Ascending aorta (tissue), 2 donors: Measurements from ENCODE around the gene AASDH. TPM values are rescaled to one million over a fixed set of nuclear protein-coding genes. Genes with fewer than 3 reads are reported as not detected.

Source experiments
- DNase-seq, 2 donors: peaks; one replicate each; pipeline ENCODE4 v3.0.0-alpha.2; 2019; ENCODE audit warnings: low spot score in 2 of 2
- H3K27ac ChIP-seq, 2 donors: fragments of 200-600 bp; sonication (generic); one replicate each; pipeline ENCODE4 v1.5.1; 2016 to 2017; ENCODE audit warnings: mild to moderate bottlenecking in 1 of 2
- H3K27me3 ChIP-seq: fragments of 200-600 bp; sonication (generic); one replicate; pipeline ENCODE4 v1.5.1; 2017
- H3K36me3 ChIP-seq, 2 donors: fragments of 200-600 bp; sonication (generic); one replicate each; pipeline ENCODE4 v1.5.1; 2016
- H3K4me1 ChIP-seq, 2 donors: fragments of 200-600 bp; sonication (generic); one replicate each; pipeline ENCODE4 v1.5.1; 2016 to 2017; ENCODE audit warnings: mild to moderate bottlenecking in 1 of 2
- H3K4me3 ChIP-seq, 2 donors: fragments of 200-600 bp; sonication (generic); one replicate each; pipeline ENCODE4 v1.5.1; 2016 to 2017; ENCODE audit warnings: mild to moderate bottlenecking in 1 of 2
- H3K9me3 ChIP-seq, 2 donors: fragments of 200-600 bp; sonication (generic); one replicate each; pipeline ENCODE4 v1.5.1; 2016
- intact Hi-C: fragments of 100-400 bp; cut with DNase I; formaldehyde crosslinking; loops from one replicate; pipeline ENCODE4 v1.15.1; 2023
- total RNA-seq: library from RNA; depleted of rRNA; stranded (reverse); fragments of >200 nt; gene quantifications from one replicate; pipeline ENCODE4 v1.1.0, GENCODE V29; 2016
- TF ChIP-seq, protein P1 (sequence below), 3 experiments: fragments of 200-600 bp in 2 of 3; fragments of 450-650 bp in 1 of 3; sonication (generic) in 2 of 3; IDR thresholded peaks; one replicate each; pipeline ENCODE4 v1.5.1; 2016 to 2019; ENCODE audit warnings: antibody characterized with exemption in 3 of 3, mild to moderate bottlenecking in 1 of 3, moderate library complexity in 1 of 3

AASDH gene, protein sequence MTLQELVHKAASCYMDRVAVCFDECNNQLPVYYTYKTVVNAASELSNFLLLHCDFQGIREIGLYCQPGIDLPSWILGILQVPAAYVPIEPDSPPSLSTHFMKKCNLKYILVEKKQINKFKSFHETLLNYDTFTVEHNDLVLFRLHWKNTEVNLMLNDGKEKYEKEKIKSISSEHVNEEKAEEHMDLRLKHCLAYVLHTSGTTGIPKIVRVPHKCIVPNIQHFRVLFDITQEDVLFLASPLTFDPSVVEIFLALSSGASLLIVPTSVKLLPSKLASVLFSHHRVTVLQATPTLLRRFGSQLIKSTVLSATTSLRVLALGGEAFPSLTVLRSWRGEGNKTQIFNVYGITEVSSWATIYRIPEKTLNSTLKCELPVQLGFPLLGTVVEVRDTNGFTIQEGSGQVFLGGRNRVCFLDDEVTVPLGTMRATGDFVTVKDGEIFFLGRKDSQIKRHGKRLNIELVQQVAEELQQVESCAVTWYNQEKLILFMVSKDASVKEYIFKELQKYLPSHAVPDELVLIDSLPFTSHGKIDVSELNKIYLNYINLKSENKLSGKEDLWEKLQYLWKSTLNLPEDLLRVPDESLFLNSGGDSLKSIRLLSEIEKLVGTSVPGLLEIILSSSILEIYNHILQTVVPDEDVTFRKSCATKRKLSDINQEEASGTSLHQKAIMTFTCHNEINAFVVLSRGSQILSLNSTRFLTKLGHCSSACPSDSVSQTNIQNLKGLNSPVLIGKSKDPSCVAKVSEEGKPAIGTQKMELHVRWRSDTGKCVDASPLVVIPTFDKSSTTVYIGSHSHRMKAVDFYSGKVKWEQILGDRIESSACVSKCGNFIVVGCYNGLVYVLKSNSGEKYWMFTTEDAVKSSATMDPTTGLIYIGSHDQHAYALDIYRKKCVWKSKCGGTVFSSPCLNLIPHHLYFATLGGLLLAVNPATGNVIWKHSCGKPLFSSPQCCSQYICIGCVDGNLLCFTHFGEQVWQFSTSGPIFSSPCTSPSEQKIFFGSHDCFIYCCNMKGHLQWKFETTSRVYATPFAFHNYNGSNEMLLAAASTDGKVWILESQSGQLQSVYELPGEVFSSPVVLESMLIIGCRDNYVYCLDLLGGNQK
- 4.0 TPM for total RNA-seq

DNA sequence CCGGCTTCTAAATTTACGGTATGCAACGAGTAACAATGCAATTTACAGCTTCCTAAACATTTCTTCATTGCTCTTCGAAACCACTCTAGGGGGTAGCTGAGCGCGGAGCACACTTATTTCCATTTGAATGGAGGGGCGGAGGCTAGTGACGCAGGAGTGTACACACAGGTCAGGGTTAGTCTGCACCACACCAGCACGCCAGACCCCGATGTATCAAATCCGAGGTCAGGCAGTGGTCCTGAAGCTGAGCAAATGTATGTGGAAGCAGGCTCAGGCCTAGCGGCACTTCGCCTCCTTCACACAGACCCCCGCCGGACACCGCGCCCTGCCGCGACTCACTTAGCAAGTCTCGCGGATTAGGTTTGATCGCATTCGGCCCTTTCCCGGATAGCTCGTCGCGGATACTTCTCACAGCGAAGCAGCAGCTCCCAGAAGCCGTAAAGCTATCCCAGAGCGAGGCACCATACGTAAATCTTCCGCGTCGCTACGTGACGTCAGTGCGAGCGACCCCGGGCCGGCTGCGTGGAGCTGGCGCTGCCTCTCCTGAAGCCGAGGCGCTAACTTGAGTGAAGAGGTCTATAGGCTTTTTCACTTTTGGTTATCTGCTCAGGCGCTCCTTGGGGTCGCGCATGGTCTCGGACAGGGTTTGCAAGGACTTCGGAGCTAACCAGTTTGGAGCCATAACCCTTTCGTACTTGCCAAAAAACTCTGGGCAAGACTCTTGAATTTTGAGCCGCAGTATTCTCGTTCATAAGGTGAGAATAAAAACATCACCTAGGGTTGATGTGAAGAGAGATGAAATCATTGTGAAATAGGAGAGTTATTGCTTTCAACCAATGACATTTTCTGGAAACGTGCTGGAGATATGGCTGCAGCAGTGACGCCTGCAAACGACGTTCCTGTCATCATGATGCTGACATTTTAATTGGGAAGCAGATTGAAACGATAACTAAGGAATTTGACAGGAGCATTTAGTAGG lies at the start of gene AASDH:
AASDH (minus strand) TSS at position 469 of the 979 bp plus-strand sequence. CDS start 3,192 bp downstream, outside the sequence.
- intact Hi-C loops: loop anchor here (1.0 to 5.0 kb wide), 5 partner anchors 23 to 440 kb away; partner anchors contain the start of genes CEP135, PAICS and SRP72
- no peaks in the 10 kb centered on the region for H3K27me3 ChIP-seq
- peak; percentile 59 to 95 for DNase-seq
- H3K27ac ChIP-seq: peak within 1 kb of the TSS; percentile 94 to 96
- peak within 1 kb of the TSS; percentile 77 to 86 for H3K4me3 ChIP-seq
- no peaks in the 10 kb centered on the region for H3K9me3 ChIP-seq
- TF ChIP-seq, protein P1, sequence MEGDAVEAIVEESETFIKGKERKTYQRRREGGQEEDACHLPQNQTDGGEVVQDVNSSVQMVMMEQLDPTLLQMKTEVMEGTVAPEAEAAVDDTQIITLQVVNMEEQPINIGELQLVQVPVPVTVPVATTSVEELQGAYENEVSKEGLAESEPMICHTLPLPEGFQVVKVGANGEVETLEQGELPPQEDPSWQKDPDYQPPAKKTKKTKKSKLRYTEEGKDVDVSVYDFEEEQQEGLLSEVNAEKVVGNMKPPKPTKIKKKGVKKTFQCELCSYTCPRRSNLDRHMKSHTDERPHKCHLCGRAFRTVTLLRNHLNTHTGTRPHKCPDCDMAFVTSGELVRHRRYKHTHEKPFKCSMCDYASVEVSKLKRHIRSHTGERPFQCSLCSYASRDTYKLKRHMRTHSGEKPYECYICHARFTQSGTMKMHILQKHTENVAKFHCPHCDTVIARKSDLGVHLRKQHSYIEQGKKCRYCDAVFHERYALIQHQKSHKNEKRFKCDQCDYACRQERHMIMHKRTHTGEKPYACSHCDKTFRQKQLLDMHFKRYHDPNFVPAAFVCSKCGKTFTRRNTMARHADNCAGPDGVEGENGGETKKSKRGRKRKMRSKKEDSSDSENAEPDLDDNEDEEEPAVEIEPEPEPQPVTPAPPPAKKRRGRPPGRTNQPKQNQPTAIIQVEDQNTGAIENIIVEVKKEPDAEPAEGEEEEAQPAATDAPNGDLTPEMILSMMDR (IDR thresholded peaks at IDR 0.05): no peak
- H3K4me1 ChIP-seq: peaks cover 0 to 5% of the 10 kb centered on the region in 2 donors
- H3K36me3 ChIP-seq: no peaks in the 10 kb centered on the region

DNA sequence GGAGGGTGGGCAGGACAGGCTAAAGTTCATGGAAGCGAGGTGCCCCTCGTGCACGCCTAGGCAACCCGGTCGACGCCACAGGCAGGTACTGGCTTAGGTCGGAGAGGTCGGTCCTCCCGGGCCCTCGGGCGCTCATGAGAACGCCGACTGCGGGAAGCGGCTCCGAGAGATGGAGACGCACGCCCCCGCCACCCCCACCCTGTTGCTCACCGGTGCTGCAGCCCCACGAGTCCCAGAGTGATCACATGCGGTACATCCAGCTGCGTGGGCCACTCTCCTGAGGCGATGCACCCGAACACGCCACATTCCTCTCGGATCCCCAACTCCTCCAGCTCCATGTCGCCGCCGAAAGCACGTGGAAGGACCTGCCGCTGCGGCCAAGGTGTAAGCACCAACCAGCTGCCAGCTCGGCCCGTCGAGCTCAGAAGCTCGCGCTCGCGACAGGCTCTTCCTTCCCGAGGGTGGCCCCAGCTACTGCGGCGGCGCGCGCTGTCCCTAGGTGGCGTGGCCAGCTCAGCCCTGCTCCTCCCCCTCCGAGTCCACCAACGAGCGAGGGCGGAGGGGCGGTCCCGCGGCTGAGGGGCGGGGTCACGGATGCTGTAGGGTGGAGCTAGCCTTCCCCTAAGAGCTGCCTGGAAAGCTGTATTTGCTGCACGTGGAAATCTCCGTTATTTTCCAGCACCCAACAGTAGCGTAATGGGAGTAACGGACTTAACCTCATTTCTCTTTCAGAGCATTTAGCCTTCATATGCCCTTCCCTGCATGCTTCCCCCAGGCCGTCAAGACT lies 48.0 kb upstream of the AASDH start, which contains the start of gene PPAT:
PPAT (minus strand) TSS at position 476 of the 787 bp plus-strand sequence; CDS start at position 338, 138 bp downstream.
- peak within 1 kb of the TSS; percentile 84 to 88 for H3K27ac ChIP-seq
- peak; percentile 92 to 98 for DNase-seq
- peak within 1 kb of the TSS; percentile 70 to 86 for H3K4me3 ChIP-seq
- H3K4me1 ChIP-seq: peaks cover 0 to 7% of the 10 kb centered on the region in 2 donors
- no peaks in the 10 kb centered on the region for H3K27me3 ChIP-seq
- H3K9me3 ChIP-seq: no peaks in the 10 kb centered on the region
- intact Hi-C loops: loop anchor here (1.0 to 5.0 kb wide), 5 partner anchors 32 to 1038 kb away; partner anchors contain the start of genes REST, SRP72 and TMEM165
- no peaks in the 10 kb centered on the region for H3K36me3 ChIP-seq
- TF ChIP-seq, protein P1 (IDR thresholded peaks at IDR 0.05): peak in 1 of 3 experiments; percentile 35

DNA sequence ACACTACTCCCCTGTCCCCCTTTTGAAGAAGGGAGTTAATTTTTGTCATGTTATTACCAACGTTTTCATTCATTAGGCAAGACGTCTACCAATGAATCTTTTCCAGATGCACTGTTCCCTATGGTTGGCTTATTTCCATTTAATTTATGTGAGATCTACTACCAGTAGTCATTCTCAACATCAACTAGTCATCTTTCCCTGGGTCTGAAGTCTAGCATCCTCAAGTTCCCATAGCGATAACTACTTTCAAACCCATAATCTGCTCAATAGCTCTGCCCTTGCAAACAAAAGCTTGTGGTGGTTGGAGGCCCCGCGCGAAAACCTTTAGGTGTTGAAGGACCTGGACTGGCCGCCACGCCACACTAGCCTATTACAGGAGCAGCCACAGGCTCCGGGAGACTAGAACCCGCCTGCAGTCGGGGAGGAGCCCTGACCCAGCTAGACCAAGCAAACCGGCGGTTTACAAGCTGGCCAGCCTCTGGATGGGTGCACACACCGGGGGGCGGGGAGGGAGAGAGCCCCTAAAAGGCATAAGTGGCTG lies 47.4 kb upstream of the AASDH start:
- no peaks in the 10 kb centered on the region for H3K27me3 ChIP-seq
- no peaks in the 10 kb centered on the region for H3K36me3 ChIP-seq
- H3K4me3 ChIP-seq: peak overlapping the region; percentile 70 to 86
- peaks cover 0 to 7% of the 10 kb centered on the region in 2 donors for H3K4me1 ChIP-seq
- no peaks in the 10 kb centered on the region for H3K9me3 ChIP-seq
- DNase-seq: peak in 1 of 2 donors; percentile 67
- peak overlapping the region; percentile 84 to 88 for H3K27ac ChIP-seq
- TF ChIP-seq, protein P1 (IDR thresholded peaks at IDR 0.05): no peak
- intact Hi-C loops: loop anchor here (1.0 to 5.0 kb wide), 5 partner anchors 33 to 1037 kb away; partner anchors contain the start of genes REST, SRP72 and TMEM165

DNA sequence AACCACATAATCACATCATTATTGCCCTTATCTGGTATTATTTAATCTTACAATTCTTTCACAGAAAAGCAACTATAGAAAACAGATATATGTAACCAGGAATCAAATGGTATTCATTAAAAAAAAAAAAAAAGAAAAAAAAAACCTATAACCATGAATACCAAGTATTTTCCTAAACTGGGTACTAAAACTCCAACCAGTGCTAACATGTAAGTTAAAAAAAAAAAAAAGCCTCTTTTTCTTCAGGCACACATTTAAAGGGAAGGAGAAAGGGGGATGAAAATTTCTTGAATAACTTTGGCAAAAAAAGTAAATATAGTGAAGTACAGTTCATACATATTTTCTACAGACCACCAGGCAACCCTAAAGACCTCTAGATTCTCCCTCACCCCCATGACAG lies 46.0 kb upstream of the AASDH start:
- TF ChIP-seq, protein P1 (IDR thresholded peaks at IDR 0.05): no peak
- Histone ChIP-seq H3K4me1 (peaks cover 0 to 7% of the 10 kb centered on the region in 2 donors), H3K27ac (no peak overlapping the region), H3K36me3 (no peaks in the 10 kb centered on the region), H3K27me3 (no peaks in the 10 kb centered on the region), H3K4me3 (no peak overlapping the region), H3K9me3 (no peaks in the 10 kb centered on the region)
- intact Hi-C loops: no loop called here
- no peak for DNase-seq
